CD8-positive, alpha-beta memory T cell (primary cell): ENCODE results near the gene SEPTIN1. TPM values are rescaled to one million over a fixed set of nuclear protein-coding genes. Genes with fewer than 3 reads are reported as not detected.
A peak's percentile ranks its signal among the peaks of the same experiment; 100 is the strongest.

Experiments
- CTCF ChIA-PET: fragments of 350-600 bp; sonication (Branson Sonifier 250); formaldehyde crosslinking; loops from one replicate; lab custom pipeline; 2021; ENCODE audit warnings: antibody characterized with exemption; lab: Charles Lee
- POLR2A ChIA-PET: fragments of 350-600 bp; sonication (Branson Sonifier 250); formaldehyde crosslinking; loops from one replicate; lab custom pipeline; 2021; ENCODE audit warnings: antibody characterized with exemption; lab: Charles Lee
- DNase-seq, 5 donors: peaks; one replicate each; pipeline versions ENCODE4 v3.0.0 to v3.0.0-alpha.2; 2020 to 2022; ENCODE audit warnings: mixed read lengths in 1 of 5
- H3K27ac ChIP-seq: one replicate; pipeline ENCODE4 v1.7.0; 2013; ENCODE audit warnings: low read depth, mild to moderate bottlenecking, low read length, moderate library complexity
- H3K27me3 ChIP-seq: 2 replicates; pipeline ENCODE4 v1.7.0; 2013; ENCODE audit warnings: low read length, mild to moderate bottlenecking; ENCODE audit not compliant: insufficient read depth, poor library complexity, severe bottlenecking
- H3K36me3 ChIP-seq: 2 replicates; pipeline ENCODE4 v1.7.0; 2013; ENCODE audit warnings: mild to moderate bottlenecking, low read length, moderate library complexity; ENCODE audit not compliant: insufficient read depth
- H3K4me1 ChIP-seq: 2 replicates; pipeline ENCODE4 v1.7.0; 2013; ENCODE audit warnings: mild to moderate bottlenecking, low read length, moderate library complexity; ENCODE audit not compliant: insufficient read depth
- H3K4me3 ChIP-seq: 2 replicates; pipeline ENCODE4 v1.7.0; 2013; ENCODE audit warnings: mild to moderate bottlenecking, low read length
- H3K9me3 ChIP-seq: 2 replicates; pipeline ENCODE4 v1.7.0; 2013; ENCODE audit warnings: mild to moderate bottlenecking, low read length
- H3K27ac Mint-ChIP-seq, 8 donors: one replicate each; pipeline ENCODE4 v1.8.0; 2020 to 2021; ENCODE audit warnings: mixed read lengths in 8 of 8, mild to moderate bottlenecking in 6 of 8, inconsistent platforms in 3 of 8, moderate library complexity in 3 of 8
- H3K27me3 Mint-ChIP-seq, 2 donors: one replicate each; pipeline ENCODE4 v1.8.0; 2020 to 2021; ENCODE audit warnings: mixed read lengths in 2 of 2, mild to moderate bottlenecking in 1 of 2, moderate library complexity in 1 of 2
- H3K36me3 Mint-ChIP-seq, 3 donors: one replicate each; pipeline ENCODE4 v1.8.0; 2020 to 2021; ENCODE audit warnings: mixed read lengths in 3 of 3, inconsistent platforms in 1 of 3, mild to moderate bottlenecking in 1 of 3
- H3K4me1 Mint-ChIP-seq, 3 donors: one replicate each; pipeline ENCODE4 v1.8.0; 2020 to 2021; ENCODE audit warnings: mixed read lengths in 3 of 3, inconsistent platforms in 1 of 3, mild to moderate bottlenecking in 1 of 3
- H3K4me3 Mint-ChIP-seq, 7 donors: one replicate each; pipeline ENCODE4 v1.8.0; 2020 to 2021; ENCODE audit warnings: mixed read lengths in 7 of 7, mild to moderate bottlenecking in 6 of 7, moderate library complexity in 4 of 7, inconsistent platforms in 2 of 7
- H3K9me3 Mint-ChIP-seq, 5 donors: one replicate each; pipeline ENCODE4 v1.8.0; 2020 to 2022; ENCODE audit warnings: mixed read lengths in 5 of 5, mild to moderate bottlenecking in 3 of 5, moderate library complexity in 2 of 5, inconsistent platforms in 1 of 5
- polyA plus RNA-seq: library from polyadenylated mRNA; unstranded; fragments of 300-500 nt; fragmentation: Illumina TruSeq; gene quantifications from one replicate; pipeline ENCODE4 v1.2.3, GENCODE V29; 2021
- total RNA-seq, 2 experiments: library from RNA; stranded (reverse); gene quantifications; one replicate each; pipeline ENCODE4 v1.2.3, GENCODE V29; 2021

SEPTIN1 gene
- total and polyA plus RNA-seq, 3 experiments from 2014 or later: 187 to 227 (median 193) TPM

- Mint-ChIP-seq H3K36me3 (peaks cover 0 to 9% (median 0%) of the 10 kb centered on the region in 3 donors), H3K4me3 (peak overlapping the region in 3 of 7 donors; percentile 28 to 45 (median 32)), H3K9me3 (no peaks in the 10 kb centered on the region), H3K4me1 (peaks cover 37 to 46% (median 39%) of the 10 kb centered on the region in 3 donors), H3K27ac (peak overlapping the region; percentile 26 to 96 (median 76)), H3K27me3 (peaks cover 0 to 2% of the 10 kb centered on the region in 2 donors)
- DNase-seq: no peak
- ChIA-PET CTCF (interaction anchor here (1.9 kb wide), 1 partner anchor 35 kb away, joined by 6 read pairs; the partner anchor contains the start of gene ZNF771), POLR2A (no interaction called here)
- H3K4me1 ChIP-seq: peaks cover 47% of the 10 kb centered on the region
- no peaks in the 10 kb centered on the region for H3K36me3 ChIP-seq
- no peaks in the 10 kb centered on the region for H3K9me3 ChIP-seq
- no peaks in the 10 kb centered on the region for H3K27me3 ChIP-seq
- H3K4me3 ChIP-seq: no peak overlapping the region
- no peak overlapping the region for H3K27ac ChIP-seq
These were observed 9.6 kb downstream of the SEPTIN1 start for GRCh38 chr16:30372725-30373124.

GRCh38 chr16:30372038-30372712 lies 10.2 kb downstream of the SEPTIN1 start:
- no peaks in the 10 kb centered on the region for H3K9me3 Mint-ChIP-seq
- peaks cover 37 to 46% (median 39%) of the 10 kb centered on the region in 3 donors for H3K4me1 Mint-ChIP-seq
- peaks cover 47% of the 10 kb centered on the region for H3K4me1 ChIP-seq
- H3K27me3 ChIP-seq: no peaks in the 10 kb centered on the region
- H3K4me3 Mint-ChIP-seq: peak overlapping the region; percentile 56 to 88 (median 82)
- no peak overlapping the region for H3K4me3 ChIP-seq
- H3K9me3 ChIP-seq: no peaks in the 10 kb centered on the region
- POLR2A ChIA-PET: interaction anchor here (2.1 to 2.7 kb wide), 3 partner anchors 10 to 307 kb away, joined by 14 to 35 read pairs (median 17); partner anchors contain the start of genes ALDOA and SEPTIN1
- CTCF ChIA-PET: interaction anchor here (1.5 to 2.4 kb wide), 7 partner anchors 9 to 46 kb away, joined by 6 to 24 read pairs (median 7); partner anchors contain the start of genes SEPTIN1 and ZNF771
- H3K36me3 ChIP-seq: no peaks in the 10 kb centered on the region
- DNase-seq: no peak
- H3K27ac Mint-ChIP-seq: peak overlapping the region; percentile 67 to 98 (median 96)
- H3K36me3 Mint-ChIP-seq: peaks cover 0 to 8% (median 0%) of the 10 kb centered on the region in 3 donors
- peak overlapping the region; percentile 74 for H3K27ac ChIP-seq
- H3K27me3 Mint-ChIP-seq: peaks cover 0 to 2% of the 10 kb centered on the region in 2 donors

- Mint-ChIP-seq H3K27me3 (peaks cover 0 to 2% of the 10 kb centered on the region in 2 donors), H3K36me3 (peaks cover 0 to 15% (median 2%) of the 10 kb centered on the region in 3 donors), H3K9me3 (no peaks in the 10 kb centered on the region), H3K27ac (peak overlapping the region; percentile 67 to 98 (median 96)), H3K4me3 (peak overlapping the region; percentile 76 to 88 (median 83)), H3K4me1 (peaks cover 42 to 52% (median 43%) of the 10 kb centered on the region in 3 donors)
- H3K4me1 ChIP-seq: peaks cover 42% of the 10 kb centered on the region
- ChIA-PET POLR2A (interaction anchor here (0.5 to 2.7 kb wide), 15 partner anchors 10 to 306 kb away, joined by 3 to 35 read pairs (median 6); partner anchors contain the start of genes ALDOA, CORO1A, PRR14 and SEPTIN1), CTCF (interaction anchor here (0.8 to 2.4 kb wide), 12 partner anchors 9 to 280 kb away, joined by 3 to 24 read pairs (median 6); partner anchors contain the start of genes SEPTIN1, TBX6, ZNF747 and ZNF771)
- peak overlapping the region; percentile 69 for H3K4me3 ChIP-seq
- DNase-seq: no peak
- no peaks in the 10 kb centered on the region for H3K27me3 ChIP-seq
- no peaks in the 10 kb centered on the region for H3K9me3 ChIP-seq
- H3K27ac ChIP-seq: peak overlapping the region; percentile 74
- no peaks in the 10 kb centered on the region for H3K36me3 ChIP-seq
These were observed 11.0 kb downstream of the SEPTIN1 start for GRCh38 chr16:30371248-30371816.

GRCh38 chr16:30370456-30371247 lies 11.7 kb downstream of the SEPTIN1 start, which contains the start of gene TBC1D10B:
Gene TBC1D10B (minus strand): TSS chr16:30370494. CDS start chr16:30370183, 311 bp downstream.
- Mint-ChIP-seq H3K4me3 (peak within 1 kb of the TSS; percentile 83 to 91 (median 89)), H3K27me3 (peaks cover 0 to 2% of the 10 kb centered on the region in 2 donors), H3K9me3 (no peaks in the 10 kb centered on the region), H3K4me1 (peaks cover 43 to 56% (median 47%) of the 10 kb centered on the region in 3 donors), H3K27ac (peak within 1 kb of the TSS; percentile 67 to 97 (median 94)), H3K36me3 (peaks cover 0 to 18% (median 2%) of the 10 kb centered on the region in 3 donors)
- peaks cover 36% of the 10 kb centered on the region for H3K4me1 ChIP-seq
- peak within 1 kb of the TSS; percentile 88 for H3K4me3 ChIP-seq
- ChIA-PET POLR2A (interaction anchor here (0.5 to 2.7 kb wide), 16 partner anchors 11 to 305 kb away, joined by 3 to 35 read pairs (median 6); partner anchors contain the start of genes ALDOA, CORO1A, PRR14 and SEPTIN1), CTCF (interaction anchor here (0.8 to 2.4 kb wide), 12 partner anchors 8 to 279 kb away, joined by 3 to 24 read pairs (median 6); partner anchors contain the start of genes SEPTIN1, TBX6, ZNF747 and ZNF771)
- H3K27me3 ChIP-seq: no peaks in the 10 kb centered on the region
- no peaks in the 10 kb centered on the region for H3K9me3 ChIP-seq
- DNase-seq: peak; percentile 96 to 100 (median 100)
- peaks cover 2% of the 10 kb centered on the region for H3K36me3 ChIP-seq
- H3K27ac ChIP-seq: peak within 1 kb of the TSS; percentile 74

- peak overlapping the region; percentile 82 to 88 (median 83) for H3K4me3 Mint-ChIP-seq
- Histone ChIP-seq H3K27ac (peak overlapping the region; percentile 62), H3K4me1 (peaks cover 35% of the 10 kb centered on the region), H3K27me3 (no peaks in the 10 kb centered on the region), H3K36me3 (peaks cover 7% of the 10 kb centered on the region), H3K4me3 (peak overlapping the region; percentile 88), H3K9me3 (no peaks in the 10 kb centered on the region)
- peaks cover 0 to 25% (median 5%) of the 10 kb centered on the region in 3 donors for H3K36me3 Mint-ChIP-seq
- peaks cover 0 to 2% of the 10 kb centered on the region in 2 donors for H3K27me3 Mint-ChIP-seq
- H3K9me3 Mint-ChIP-seq: no peaks in the 10 kb centered on the region
- ChIA-PET POLR2A (interaction anchor here (1.3 to 2.7 kb wide), 7 partner anchors 8 to 281 kb away, joined by 4 to 35 read pairs (median 8); partner anchors contain the start of genes PRR14 and SEPTIN1), CTCF (interaction anchor here (0.8 to 2.4 kb wide), 4 partner anchors 8 to 80 kb away, joined by 3 to 20 read pairs (median 4); partner anchors contain the start of gene ZNF771)
- peak overlapping the region in 3 of 8 donors; percentile 67 to 96 (median 81) for H3K27ac Mint-ChIP-seq
- DNase-seq: no peak
- peaks cover 44 to 59% (median 54%) of the 10 kb centered on the region in 3 donors for H3K4me1 Mint-ChIP-seq
These were observed 12.4 kb downstream of the SEPTIN1 start for GRCh38 chr16:30369938-30370455.

GRCh38 chr16:30369091-30369937 lies 13.0 kb downstream of the SEPTIN1 start:
- peaks cover 35% of the 10 kb centered on the region for H3K4me1 ChIP-seq
- H3K36me3 Mint-ChIP-seq: peaks cover 0 to 31% (median 5%) of the 10 kb centered on the region in 3 donors
- peaks cover 7% of the 10 kb centered on the region for H3K36me3 ChIP-seq
- peak overlapping the region; percentile 88 for H3K4me3 ChIP-seq
- ChIA-PET CTCF (interaction anchor here (1.0 to 1.2 kb wide), 6 partner anchors 9 to 51 kb away, joined by 3 read pairs; partner anchors contain the start of gene ZNF771), POLR2A (interaction anchor here (1.1 to 2.7 kb wide), 5 partner anchors 9 to 48 kb away, joined by 3 to 35 read pairs (median 9); partner anchors contain the start of genes CD2BP2 and SEPTIN1)
- peaks cover 0 to 2% of the 10 kb centered on the region in 2 donors for H3K27me3 Mint-ChIP-seq
- no peaks in the 10 kb centered on the region for H3K27me3 ChIP-seq
- H3K27ac ChIP-seq: peak overlapping the region; percentile 62
- H3K9me3 Mint-ChIP-seq: no peaks in the 10 kb centered on the region
- peak overlapping the region; percentile 83 to 91 (median 89) for H3K4me3 Mint-ChIP-seq
- peaks cover 44 to 63% (median 59%) of the 10 kb centered on the region in 3 donors for H3K4me1 Mint-ChIP-seq
- peak overlapping the region; percentile 43 to 94 (median 68) for H3K27ac Mint-ChIP-seq
- H3K9me3 ChIP-seq: no peaks in the 10 kb centered on the region
- DNase-seq: no peak
